ENCODE measurements around the gene RCN1. TPM values are rescaled to one million over a fixed set of nuclear protein-coding genes. Genes with fewer than 3 reads are reported as not detected.

RCN1 gene
- total and polyA plus RNA-seq, 2 donors (not counting 3 experiments of a cell fraction or from before 2014, with no cell fraction given), result 174 to 285 TPM

DNA sequence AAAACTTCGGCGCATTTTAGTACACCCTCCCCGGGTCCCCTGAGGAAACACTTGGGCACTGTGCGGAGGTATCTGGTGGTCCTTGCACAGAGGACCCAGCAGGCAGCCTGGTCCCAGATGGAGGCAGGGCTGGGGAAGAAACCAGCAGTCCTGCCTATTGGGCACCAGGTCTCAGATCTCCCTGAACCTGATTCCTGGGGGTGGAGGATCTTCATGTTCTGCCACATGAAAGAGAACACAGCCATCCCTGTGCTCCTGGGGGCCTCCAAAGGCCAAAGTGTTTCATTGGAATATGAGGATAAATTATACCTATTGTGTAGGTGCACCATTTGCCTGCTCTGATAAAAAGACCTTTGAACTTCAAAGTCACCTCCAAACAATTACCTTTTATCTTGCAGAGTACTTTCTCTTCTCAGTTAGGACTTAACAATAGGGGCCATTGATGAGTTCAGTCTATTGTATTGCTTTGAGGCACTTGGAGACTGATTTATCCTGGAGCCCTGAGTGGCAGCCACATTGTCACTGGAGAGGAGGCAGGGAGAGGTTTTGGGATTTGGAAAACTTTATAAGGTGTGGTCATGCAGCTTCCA, 1.8 kb downstream of the RCN1 start:
- H3K9me3 ChIP-seq (replicated peaks; ENCODE audit: control insufficient read depth, insufficient read depth, low read length), result no peaks in the 10 kb centered on the region
- dilution Hi-C loops (cut with MboI; ENCODE audit: extremely low pct_ligation_motif_present, low sequenced_read_pairs), result no loop called here
- POLR2A ChIA-PET, result no interaction called here
- DNase-seq (ENCODE audit: low read depth, low spot score) (no peak), FAIRE-seq (no peak)
- H3K4me2 ChIP-seq (ENCODE audit: insufficient read depth, low read length), result peak overlapping the region; percentile 75
- peaks cover 3% of the 10 kb centered on the region for H4K20me1 ChIP-seq (replicated peaks; ENCODE audit: control insufficient read depth, extremely low read depth, insufficient read depth, low read length)
- H3K79me2 ChIP-seq (ENCODE audit: control insufficient read depth, insufficient read depth, low read length), result peaks cover 61% of the 10 kb centered on the region
- no TSS peak for BruUV-seq (replicated peaks)
- TF ChIP-seq, protein P1, sequence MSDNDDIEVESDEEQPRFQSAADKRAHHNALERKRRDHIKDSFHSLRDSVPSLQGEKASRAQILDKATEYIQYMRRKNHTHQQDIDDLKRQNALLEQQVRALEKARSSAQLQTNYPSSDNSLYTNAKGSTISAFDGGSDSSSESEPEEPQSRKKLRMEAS (IDR thresholded peaks at IDR 0.05; ENCODE audit: insufficient read depth, insufficient read length), result no peak
- TF ChIP-seq GATA2 (IDR thresholded peaks at IDR 0.05; ENCODE audit: insufficient read depth, insufficient read length, low read depth, low read length) (no peak), JUN (IDR thresholded peaks at IDR 0.05; ENCODE audit: borderline replicate concordance, insufficient read depth, insufficient read length, low read depth) (no peak), POLR2A (IDR thresholded peaks at IDR 0.05; ENCODE audit: low read depth, low read length) (no peak), MYC (IDR thresholded peaks at IDR 0.05; ENCODE audit: low read depth, low read length) (no peak), EZH2 (IDR thresholded peaks at IDR 0.05; ENCODE audit: borderline replicate concordance, low read depth, low read length, severe bottlenecking) (no peak), POLR2AphosphoS5 (IDR thresholded peaks at IDR 0.05; ENCODE audit: insufficient read depth, low read depth, low read length) (no peak), FOS (IDR thresholded peaks at IDR 0.05; ENCODE audit: borderline replicate concordance, insufficient read depth, low read length) (no peak)
- TF ChIP-seq, protein P2, sequence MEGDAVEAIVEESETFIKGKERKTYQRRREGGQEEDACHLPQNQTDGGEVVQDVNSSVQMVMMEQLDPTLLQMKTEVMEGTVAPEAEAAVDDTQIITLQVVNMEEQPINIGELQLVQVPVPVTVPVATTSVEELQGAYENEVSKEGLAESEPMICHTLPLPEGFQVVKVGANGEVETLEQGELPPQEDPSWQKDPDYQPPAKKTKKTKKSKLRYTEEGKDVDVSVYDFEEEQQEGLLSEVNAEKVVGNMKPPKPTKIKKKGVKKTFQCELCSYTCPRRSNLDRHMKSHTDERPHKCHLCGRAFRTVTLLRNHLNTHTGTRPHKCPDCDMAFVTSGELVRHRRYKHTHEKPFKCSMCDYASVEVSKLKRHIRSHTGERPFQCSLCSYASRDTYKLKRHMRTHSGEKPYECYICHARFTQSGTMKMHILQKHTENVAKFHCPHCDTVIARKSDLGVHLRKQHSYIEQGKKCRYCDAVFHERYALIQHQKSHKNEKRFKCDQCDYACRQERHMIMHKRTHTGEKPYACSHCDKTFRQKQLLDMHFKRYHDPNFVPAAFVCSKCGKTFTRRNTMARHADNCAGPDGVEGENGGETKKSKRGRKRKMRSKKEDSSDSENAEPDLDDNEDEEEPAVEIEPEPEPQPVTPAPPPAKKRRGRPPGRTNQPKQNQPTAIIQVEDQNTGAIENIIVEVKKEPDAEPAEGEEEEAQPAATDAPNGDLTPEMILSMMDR (IDR thresholded peaks at IDR 0.05; ENCODE audit: extremely low read depth in 1 of 2, insufficient read depth in 1 of 2, low read depth in 1 of 2, low read length in 2 of 2), result no peak
- H2AFZ ChIP-seq (ENCODE audit: low read depth, low read length), result no peak overlapping the region
- no peaks in the 10 kb centered on the region for H3K9me1 ChIP-seq (replicated peaks; ENCODE audit: control insufficient read depth, extremely low read depth, insufficient read depth, low read length)
- H3K4me1 ChIP-seq (ENCODE audit: control insufficient read depth, extremely low read depth, insufficient read depth, low read length), result peaks cover 38% of the 10 kb centered on the region
- H3K4me3 ChIP-seq (replicated peaks in 1 of 3; ENCODE audit: insufficient read depth in 1 of 3, low read depth in 1 of 3, low read length in 3 of 3), result peak overlapping the region; percentile 1 to 84 (median 57)
- peak overlapping the region; percentile 93 for H3K9ac ChIP-seq (replicated peaks; ENCODE audit: extremely low read depth, insufficient read depth, low read length)
- H3K27me3 ChIP-seq (ENCODE audit: control insufficient read depth in 2 of 2, insufficient read depth in 2 of 2, low read length in 2 of 2), result no peaks in the 10 kb centered on the region
- H3K27ac ChIP-seq (ENCODE audit: insufficient read depth, low read depth, low read length), result peak overlapping the region; percentile 86
- peaks cover 5 to 6% of the 10 kb centered on the region in 2 experiments for H3K36me3 ChIP-seq (ENCODE audit: control insufficient read depth in 2 of 2, extremely low read depth in 1 of 2, insufficient read depth in 2 of 2, low read length in 2 of 2)
- CTCF ChIA-PET, result interaction anchor here (1.0 kb wide), 1 partner anchor 59 kb away, joined by 3 read pairs; no protein-coding TSS in a partner anchor
- intact Hi-C loops (cut with micrococcal nuclease), result loop anchor here (1.0 to 5.0 kb wide), 3 partner anchors 45 to 725 kb away; partner anchors contain the start of genes DCDC1, DNAJC24 and PAX6
